Stimulated activated memory B cell treated with anti-CD40 and anti-IgM and Interleukin-4, amounts not matched to agents 10 μg/mL and 1 μg/mL and 100 μg/mL, for 72 hours (primary cell): ENCODE measurements around the gene PRODH2.
"Not testable (repeated sequence)": the region's sequence is repeated elsewhere in the genome, so short reads cannot be mapped to it uniquely, and the experiment has no call there.

Experiments used
- ATAC-seq: fragments of 150-1000 bp; cut with Tn5 transposase; 2 replicates; pipeline ENCODE4 v1.10.0; 2021
- H3K27ac Mint-ChIP-seq: one replicate; pipeline ENCODE4 v1.8.0; 2022; ENCODE audit warnings: mild to moderate bottlenecking, mixed read lengths
- H3K27me3 Mint-ChIP-seq: one replicate; pipeline ENCODE4 v1.8.0; 2022; ENCODE audit warnings: mixed read lengths
- H3K36me3 Mint-ChIP-seq: one replicate; pipeline ENCODE4 v1.8.0; 2022; ENCODE audit warnings: mixed read lengths
- H3K4me1 Mint-ChIP-seq: one replicate; pipeline ENCODE4 v1.8.0; 2022; ENCODE audit warnings: mixed read lengths
- H3K4me3 Mint-ChIP-seq: one replicate; pipeline ENCODE4 v1.8.0; 2022; ENCODE audit warnings: mild to moderate bottlenecking, moderate library complexity, mixed read lengths
- H3K9me3 Mint-ChIP-seq: one replicate; pipeline ENCODE4 v1.8.0; 2022; ENCODE audit warnings: mixed read lengths

Gene PRODH2

DNA sequence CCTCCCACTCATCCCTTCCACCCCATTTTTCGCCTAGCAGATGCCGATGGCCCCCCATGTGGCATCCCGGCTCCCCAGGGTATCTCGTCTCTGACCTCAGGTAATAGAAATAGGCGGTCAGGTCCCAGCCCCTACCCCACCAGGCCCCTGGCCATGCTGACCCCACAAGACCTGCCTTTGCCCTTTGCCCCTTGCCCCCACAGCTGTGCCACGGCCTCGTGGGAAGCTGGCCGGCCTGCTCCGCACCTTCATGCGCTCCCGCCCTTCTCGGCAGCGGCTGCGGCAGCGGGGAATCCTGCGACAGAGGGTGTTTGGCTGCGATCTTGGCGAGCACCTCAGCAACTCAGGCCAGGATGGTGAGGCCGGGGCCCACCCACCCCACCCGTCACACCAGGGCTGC lies 31.9 kb downstream of the PRODH2 start:
- Mint-ChIP-seq H3K4me1 (peaks cover 16% of the 10 kb centered on the region), H3K27ac (no peak overlapping the region), H3K36me3 (no peaks in the 10 kb centered on the region), H3K27me3 (no peaks in the 10 kb centered on the region), H3K9me3 (no peaks in the 10 kb centered on the region), H3K4me3 (no peak overlapping the region)
- no peak for ATAC-seq

- Mint-ChIP-seq H3K9me3 (no peaks in the 10 kb centered on the region), H3K27ac (no peak overlapping the region)
- ATAC-seq, result no peak
These were observed 32.6 kb downstream of the PRODH2 start for GRCh38 chr19:35780058-35780457.

GRCh38 chr19:35779033-35779432 lies 33.6 kb downstream of the PRODH2 start:
- no peaks in the 10 kb centered on the region for H3K27me3 Mint-ChIP-seq
- no peaks in the 10 kb centered on the region for H3K36me3 Mint-ChIP-seq
- H3K4me3 Mint-ChIP-seq, result no peak overlapping the region
- no peak overlapping the region for H3K27ac Mint-ChIP-seq
- peaks cover 27% of the 10 kb centered on the region for H3K4me1 Mint-ChIP-seq
- H3K9me3 Mint-ChIP-seq, result no peaks in the 10 kb centered on the region
- ATAC-seq, result no peak

More at GRCh38 chr19:35780058-35780457, 32.6 kb downstream of the PRODH2 start:
- peaks cover 18% of the 10 kb centered on the region for H3K4me1 Mint-ChIP-seq
- H3K36me3 Mint-ChIP-seq, result no peaks in the 10 kb centered on the region
- no peak overlapping the region for H3K4me3 Mint-ChIP-seq
- H3K27me3 Mint-ChIP-seq, result no peaks in the 10 kb centered on the region

- Mint-ChIP-seq H3K4me3 (no peak overlapping the region), H3K27me3 (no peaks in the 10 kb centered on the region), H3K4me1 (peaks cover 22% of the 10 kb centered on the region), H3K27ac (no peak overlapping the region), H3K9me3 (no peaks in the 10 kb centered on the region), H3K36me3 (no peaks in the 10 kb centered on the region)
- no peak for ATAC-seq
These were observed 34.7 kb downstream of the PRODH2 start for GRCh38 chr19:35777961-35778360.

GRCh38 chr19:35777086-35777841 lies 35.4 kb downstream of the PRODH2 start:
- no peak for ATAC-seq
- Mint-ChIP-seq H3K4me1 (peaks cover 22% of the 10 kb centered on the region), H3K27ac (no peak overlapping the region), H3K4me3 (no peak overlapping the region), H3K36me3 (no peaks in the 10 kb centered on the region), H3K9me3 (no peaks in the 10 kb centered on the region), H3K27me3 (no peaks in the 10 kb centered on the region)

DNA sequence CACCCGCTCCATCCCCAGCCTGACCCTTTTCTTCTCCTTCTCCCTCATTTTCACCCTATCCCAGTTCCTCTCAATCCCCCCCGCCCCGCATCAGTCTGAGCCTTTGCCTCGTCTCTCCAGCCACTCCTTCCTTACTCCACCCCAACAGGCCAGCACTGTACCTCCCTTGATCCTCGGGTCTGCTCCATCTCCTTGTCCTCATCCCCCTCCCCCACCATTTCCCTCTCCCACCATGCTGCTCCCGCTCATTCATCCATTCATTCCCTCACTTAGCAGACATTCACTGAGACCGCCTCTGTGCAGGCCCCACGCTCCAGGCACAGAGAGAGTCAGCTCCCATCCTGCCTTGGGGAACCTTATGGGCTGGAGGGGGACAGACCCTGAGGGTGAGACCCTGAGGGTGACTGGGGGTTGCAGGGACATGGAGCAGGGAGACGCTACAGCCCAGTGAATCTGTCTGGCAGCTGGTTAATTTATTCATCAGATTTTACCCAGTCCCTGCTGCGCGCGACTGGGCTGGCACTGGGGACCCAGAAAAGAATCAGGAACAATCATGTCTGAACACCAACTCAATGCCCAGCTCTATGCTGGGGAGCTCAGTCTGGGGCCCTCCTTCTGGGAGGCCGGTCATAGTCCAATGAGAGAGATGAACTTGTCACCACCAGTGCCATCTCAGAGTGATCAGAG lies 36.4 kb downstream of the PRODH2 start:
- Mint-ChIP-seq H3K4me1 (peaks cover 22% of the 10 kb centered on the region), H3K27ac (peak overlapping the region; percentile 62), H3K9me3 (no peaks in the 10 kb centered on the region), H3K36me3 (no peaks in the 10 kb centered on the region), H3K27me3 (no peaks in the 10 kb centered on the region), H3K4me3 (peak overlapping the region; percentile 91)
- no peak for ATAC-seq

- peak within 1 kb of the TSS; percentile 70 for H3K27ac Mint-ChIP-seq
- H3K9me3 Mint-ChIP-seq, result no peaks in the 10 kb centered on the region
- no peaks in the 10 kb centered on the region for H3K27me3 Mint-ChIP-seq
- peaks cover 22% of the 10 kb centered on the region for H3K4me1 Mint-ChIP-seq
- peak within 1 kb of the TSS; percentile 91 for H3K4me3 Mint-ChIP-seq
- peak; percentile 98 for ATAC-seq
- no peaks in the 10 kb centered on the region for H3K36me3 Mint-ChIP-seq
These were observed 37.1 kb downstream of the PRODH2 start, which contains the start of gene ARHGAP33 for GRCh38 chr19:35775298-35776101. ARHGAP33 (plus strand) TSS chr19:35775564; CDS start chr19:35775659, 95 bp downstream.

DNA sequence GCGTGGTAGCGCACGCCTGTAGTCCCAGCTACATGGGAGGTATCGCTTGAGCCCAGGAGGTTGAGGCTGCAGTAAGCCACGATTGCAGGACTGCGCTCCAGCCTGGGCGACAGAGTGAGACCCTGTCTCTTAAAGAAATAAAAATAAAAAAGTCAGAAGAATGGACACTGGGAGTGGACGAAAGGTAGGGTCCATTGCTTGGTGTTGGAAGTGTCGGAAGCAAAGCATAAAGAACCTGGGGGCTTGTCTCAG lies 37.7 kb downstream of the PRODH2 start:
- Mint-ChIP-seq H3K4me1 (peaks cover 22% of the 10 kb centered on the region), H3K36me3 (no peaks in the 10 kb centered on the region), H3K4me3 (peak overlapping the region; percentile 91), H3K9me3 (no peaks in the 10 kb centered on the region), H3K27ac (peak overlapping the region; percentile 70), H3K27me3 (no peaks in the 10 kb centered on the region)
- ATAC-seq, result no peak

- no peaks in the 10 kb centered on the region for H3K9me3 Mint-ChIP-seq
- ATAC-seq, result no peak
- no peaks in the 10 kb centered on the region for H3K27me3 Mint-ChIP-seq
- H3K4me3 Mint-ChIP-seq, result peak overlapping the region; percentile 91
- peaks cover 22% of the 10 kb centered on the region for H3K4me1 Mint-ChIP-seq
- H3K36me3 Mint-ChIP-seq, result no peaks in the 10 kb centered on the region
- H3K27ac Mint-ChIP-seq, result peak overlapping the region; percentile 70
These were observed 38.2 kb downstream of the PRODH2 start for GRCh38 chr19:35774274-35775045.

GRCh38 chr19:35773020-35773806 lies 39.4 kb downstream of the PRODH2 start:
- Mint-ChIP-seq H3K4me1 (peaks cover 24% of the 10 kb centered on the region), H3K4me3 (no peak overlapping the region), H3K36me3 (peaks cover 11% of the 10 kb centered on the region), H3K9me3 (no peaks in the 10 kb centered on the region), H3K27me3 (no peaks in the 10 kb centered on the region), H3K27ac (no peak overlapping the region)
- ATAC-seq, result no peak

DNA sequence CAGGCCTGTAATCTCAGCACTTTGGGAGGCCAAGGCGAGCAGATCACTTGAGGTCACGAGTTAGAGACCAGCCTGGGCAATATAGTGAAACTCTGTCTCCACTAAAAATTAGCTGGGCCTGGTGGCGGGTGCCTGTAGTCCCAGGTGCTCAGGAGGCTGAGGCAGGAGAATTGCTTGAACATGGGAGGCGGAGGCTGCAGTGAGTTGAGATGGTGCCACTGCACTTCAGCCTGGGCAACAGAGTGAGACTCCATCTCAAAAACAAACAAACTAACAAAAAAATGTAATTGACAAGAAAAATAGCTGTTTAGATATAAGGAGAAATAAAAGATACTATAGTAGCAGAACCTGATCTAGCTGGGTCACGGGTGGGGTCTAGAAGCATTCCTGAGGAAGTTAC lies 40.3 kb downstream of the PRODH2 start:
- H3K9me3 Mint-ChIP-seq, H3K27me3 Mint-ChIP-seq: not testable (repeated sequence)

DNA sequence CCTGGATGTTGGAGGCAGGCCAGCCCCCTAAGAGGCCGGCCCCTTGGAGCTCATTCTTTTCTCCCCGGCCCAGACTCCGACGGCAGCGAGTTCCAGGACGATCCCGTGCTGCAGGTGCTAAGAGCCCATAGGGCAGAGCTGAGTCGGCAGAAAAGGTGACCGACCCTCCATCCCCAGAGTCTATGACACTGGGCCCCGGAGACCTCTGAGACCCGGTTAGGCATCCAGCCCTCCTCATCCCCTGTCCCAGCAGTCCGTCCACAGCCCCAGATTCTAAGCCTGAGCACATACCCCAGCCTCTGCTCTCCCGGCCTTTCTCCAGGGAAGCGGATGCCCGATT lies 44.6 kb downstream of the PRODH2 start:
- peaks cover 37% of the 10 kb centered on the region for H3K36me3 Mint-ChIP-seq
- no peak overlapping the region for H3K27ac Mint-ChIP-seq
- no peaks in the 10 kb centered on the region for H3K27me3 Mint-ChIP-seq
- ATAC-seq, result no peak
- H3K4me3 Mint-ChIP-seq, result no peak overlapping the region
- H3K9me3 Mint-ChIP-seq, result no peaks in the 10 kb centered on the region
- peaks cover 7% of the 10 kb centered on the region for H3K4me1 Mint-ChIP-seq

More for the DNA sequence above, 40.3 kb downstream of the PRODH2 start:
- Mint-ChIP-seq H3K4me1 (peaks cover 28% of the 10 kb centered on the region), H3K36me3 (peaks cover 19% of the 10 kb centered on the region)
- not testable (repeated sequence) for H3K27ac Mint-ChIP-seq, H3K4me3 Mint-ChIP-seq, ATAC-seq

DNA sequence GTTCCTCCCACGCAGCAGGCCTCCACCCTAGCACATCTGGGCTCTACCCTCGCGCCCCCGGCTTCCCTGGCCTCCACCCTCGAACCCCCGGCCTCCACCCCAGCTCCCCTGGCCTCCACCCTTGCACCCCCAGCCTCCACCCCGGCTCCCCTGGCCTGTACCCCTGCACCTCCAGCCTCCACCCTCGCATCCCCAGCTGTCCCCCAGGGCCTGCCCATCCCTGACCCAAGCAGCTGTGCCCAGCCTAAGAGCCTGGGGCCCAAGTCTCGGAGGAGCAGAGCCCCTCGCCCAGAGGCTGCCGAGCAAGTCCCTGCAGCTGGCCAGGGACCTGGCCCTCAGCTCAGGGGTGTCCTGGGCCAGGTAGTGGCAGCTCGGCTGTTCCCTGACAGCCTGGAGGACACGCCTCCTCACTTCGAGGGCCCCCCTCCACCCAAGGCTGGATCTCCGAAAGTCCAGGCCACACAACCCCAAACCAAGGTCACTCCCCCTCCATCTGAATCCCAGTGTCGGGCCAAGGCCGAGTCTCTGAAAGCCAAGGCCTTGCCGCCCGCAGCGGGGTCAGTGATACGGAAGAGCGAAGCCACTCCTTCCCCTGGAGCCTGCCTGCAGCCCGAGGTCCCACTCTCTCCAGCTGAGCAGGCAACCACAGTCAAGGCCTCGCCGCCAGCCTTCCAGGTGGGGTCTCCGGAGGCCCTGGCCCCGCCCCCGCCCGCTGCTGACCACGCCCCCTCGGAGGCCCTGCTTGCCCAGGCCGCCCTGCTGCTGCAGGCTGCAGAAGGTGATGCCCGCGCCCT lies 45.2 kb downstream of the PRODH2 start:
- no peak overlapping the region for H3K27ac Mint-ChIP-seq
- H3K4me1 Mint-ChIP-seq, result peaks cover 7% of the 10 kb centered on the region
- H3K36me3 Mint-ChIP-seq, result peaks cover 37% of the 10 kb centered on the region
- H3K9me3 Mint-ChIP-seq, result no peaks in the 10 kb centered on the region
- no peak overlapping the region for H3K4me3 Mint-ChIP-seq
- no peaks in the 10 kb centered on the region for H3K27me3 Mint-ChIP-seq
- ATAC-seq, result peak; percentile 56
